GM12878 (cell line): ENCODE measurements around the gene ACSS1. TPM values are rescaled to one million over a fixed set of nuclear protein-coding genes. Genes with fewer than 3 reads are reported as not detected.

Experiments used
- BRCA1 ChIP-seq: IDR thresholded peaks from 2 replicates; pipeline ENCODE4 v1.6.1; 2011; ENCODE audit warnings: low read depth, low read length, improper control_type of control experiment
- DPF2 ChIP-seq: fragments of 450-650 bp; IDR thresholded peaks from 2 replicates; pipeline ENCODE4 v1.6.1; 2017; ENCODE audit warnings: mild to moderate bottlenecking
- FOXM1 ChIP-seq: IDR thresholded peaks from 2 replicates; pipeline ENCODE4 v1.6.1; 2012; ENCODE audit warnings: low read depth, mild to moderate bottlenecking, inconsistent platforms, low read length, moderate library complexity
- JUND ChIP-seq: IDR thresholded peaks from 2 replicates; pipeline ENCODE4 v1.6.1; 2012; ENCODE audit warnings: low read depth, mild to moderate bottlenecking, low read length, improper control_type of control experiment, moderate library complexity
- MTA3 ChIP-seq: IDR thresholded peaks from 2 replicates; pipeline ENCODE4 v1.6.1; 2012; ENCODE audit warnings: low read length, inconsistent platforms, borderline replicate concordance
- PAX8 ChIP-seq: fragments of 450-650 bp; IDR thresholded peaks from 2 replicates; pipeline ENCODE4 v1.6.1; 2017; ENCODE audit warnings: mild to moderate bottlenecking, moderate library complexity
- POLR2AphosphoS2 ChIP-seq: IDR thresholded peaks from 2 replicates; pipeline ENCODE4 v1.6.1; 2011; ENCODE audit warnings: low read depth, mild to moderate bottlenecking, low read length, improper control_type of control experiment, moderate library complexity
- POLR2AphosphoS5 ChIP-seq: IDR thresholded peaks from 2 replicates; pipeline ENCODE4 v1.6.1; 2011; ENCODE audit warnings: mild to moderate bottlenecking, low read length, inconsistent platforms
- RCOR1 ChIP-seq: conservative IDR thresholded peaks from 2 replicates; pipeline ENCODE4 v1.6.1; 2012; ENCODE audit warnings: low read depth, low read length, improper control_type of control experiment
- SMAD5 ChIP-seq: IDR thresholded peaks from 2 replicates; pipeline ENCODE4 v1.6.1; 2016; ENCODE audit warnings: antibody characterized with exemption, low read depth
- SMARCA5 ChIP-seq: fragments of 450-650 bp; IDR thresholded peaks from 2 replicates; pipeline ENCODE4 v1.6.1; 2017; ENCODE audit warnings: mild to moderate bottlenecking
- SUZ12 ChIP-seq: fragments of 200-600 bp; sonication (generic); IDR thresholded peaks from one replicate; pipeline ENCODE4 v1.6.1; 2018; ENCODE audit warnings: antibody characterized with exemption, mild to moderate bottlenecking; ENCODE audit not compliant: unreplicated experiment
- TAF1 ChIP-seq: IDR thresholded peaks from 2 replicates; pipeline ENCODE4 v1.6.1; 2011; ENCODE audit warnings: mild to moderate bottlenecking, low read depth, low read length, borderline replicate concordance
- TCF12 ChIP-seq: IDR thresholded peaks from 2 replicates; pipeline ENCODE4 v1.6.1; 2011; ENCODE audit warnings: low read depth, mild to moderate bottlenecking, low read length
- ZBED1 ChIP-seq: IDR thresholded peaks from 2 replicates; pipeline ENCODE4 v1.6.1; 2016; ENCODE audit warnings: borderline replicate concordance
- polyA plus RNA-seq, 11 experiments: library from polyadenylated mRNA; depleted of rRNA in 4 of 11; unstranded in 6 of 11; stranded (reverse) in 5 of 11; fragments of >200 nt; fragmentation: Nextera tagmentation in 4 of 11; fragmentation: Illumina TruSeq in 1 of 11; extraction: Ambion mirVana in 4 of 11; extraction: Trizol in 1 of 11; gene quantifications; 1 replicate in 1 of 11; 2 replicates in 10 of 11; pipeline versions ENCODE4 v1.2.1 to v1.2.3, GENCODE V29; 2011 to 2016; ENCODE audit warnings: inconsistent platforms in 2 of 11, missing spikeins in 2 of 11, low read depth in 1 of 11
- total RNA-seq, 4 experiments: library from RNA; depleted of rRNA in 3 of 4; stranded (reverse); fragments of >200 nt in 3 of 4; fragmentation: Illumina TruSeq in 1 of 4; extraction: Trizol in 1 of 4; gene quantifications; 2 replicates each; pipeline versions ENCODE4 v1.2.1 to v1.2.3, GENCODE V29; 2013 to 2021
- TF ChIP-seq, protein P1 (sequence below): IDR thresholded peaks from 2 replicates; pipeline ENCODE4 v1.6.1; 2011; ENCODE audit warnings: low read depth, mild to moderate bottlenecking, low read length, moderate library complexity, borderline replicate concordance; ENCODE audit errors: extremely low read depth
- TF ChIP-seq, protein P2 (sequence below): fragments of 450-650 bp; IDR thresholded peaks from 2 replicates; pipeline ENCODE4 v1.6.1; 2017; ENCODE audit warnings: mild to moderate bottlenecking, low read depth, inconsistent platforms; ENCODE audit not compliant: poor library complexity, severe bottlenecking
- TF ChIP-seq, protein P3 (sequence below): fragments of 150-350 bp; IDR thresholded peaks from 2 replicates; pipeline ENCODE4 v1.6.1; 2016; ENCODE audit warnings: low read depth, low read length
- TF ChIP-seq, protein P4 (sequence below): IDR thresholded peaks from 2 replicates; pipeline ENCODE4 v1.6.1; 2011; ENCODE audit warnings: borderline replicate concordance, low read depth, mild to moderate bottlenecking, moderate library complexity, low read length; ENCODE audit not compliant: insufficient read depth, poor library complexity, severe bottlenecking

The ACSS1 gene
- total and polyA plus RNA-seq, 10 of the 15 experiments (the other 5 are each of a cell fraction or from before 2014, with no cell fraction given), result 1.3 to 44.9 (median 31.1) TPM

DNA sequence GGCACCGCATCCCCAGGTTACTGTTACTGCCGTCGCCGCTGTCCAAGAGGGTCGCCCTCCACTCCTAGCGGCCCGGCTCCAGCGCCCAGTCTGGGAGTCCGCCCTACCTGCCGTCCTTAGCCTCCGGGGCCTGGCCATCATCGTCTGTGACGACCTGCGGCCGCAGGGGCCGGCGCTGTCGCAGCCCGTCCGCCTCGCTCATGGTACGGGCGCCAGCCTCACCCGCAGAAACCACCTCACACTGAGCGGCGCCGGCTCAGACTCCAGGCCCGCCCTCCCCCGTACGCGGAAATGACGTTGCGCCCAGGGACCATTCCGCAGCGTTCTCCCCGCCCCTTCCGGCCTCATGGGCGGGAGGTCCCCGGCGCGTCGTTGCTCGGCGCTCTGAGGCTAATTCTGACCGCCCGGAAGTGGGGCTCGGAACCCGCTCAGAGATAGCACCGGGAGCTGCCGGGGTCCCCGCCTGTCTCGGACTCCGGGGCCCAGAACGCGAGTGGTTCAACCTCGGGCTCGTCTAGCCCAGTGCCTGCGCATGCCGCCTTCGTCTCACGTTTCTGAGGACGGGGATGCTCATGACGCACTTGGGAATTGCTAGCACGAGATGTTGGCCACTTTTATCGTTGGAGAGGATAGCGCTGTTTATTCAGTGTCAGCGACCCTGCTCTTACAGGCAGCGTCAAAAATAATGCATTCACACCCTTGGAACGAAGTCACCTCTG lies 65.3 kb downstream of the ACSS1 start, which contains the start of gene APMAP (continued):
- TF ChIP-seq, protein P1, sequence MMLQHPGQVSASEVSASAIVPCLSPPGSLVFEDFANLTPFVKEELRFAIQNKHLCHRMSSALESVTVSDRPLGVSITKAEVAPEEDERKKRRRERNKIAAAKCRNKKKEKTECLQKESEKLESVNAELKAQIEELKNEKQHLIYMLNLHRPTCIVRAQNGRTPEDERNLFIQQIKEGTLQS, result no peak
- TF ChIP-seq JUND (no peak), SUZ12 (no peak), SMARCA5 (no peak), MTA3 (no peak), SMAD5 (peak; percentile 85), PAX8 (no peak), POLR2AphosphoS2 (peak; percentile 77; the same call in 1 of the 2 replicates), DPF2 (peak; percentile 50; the same call in 1 of the 2 replicates), FOXM1 (no peak), TAF1 (peak; percentile 89), TCF12 (no peak), RCOR1 (0 out of 2 replicates have a peak, but pooled peaks have one; percentile 58), BRCA1 (no peak), POLR2AphosphoS5 (peak; percentile 93), ZBED1 (no peak)
- TF ChIP-seq, protein P2, sequence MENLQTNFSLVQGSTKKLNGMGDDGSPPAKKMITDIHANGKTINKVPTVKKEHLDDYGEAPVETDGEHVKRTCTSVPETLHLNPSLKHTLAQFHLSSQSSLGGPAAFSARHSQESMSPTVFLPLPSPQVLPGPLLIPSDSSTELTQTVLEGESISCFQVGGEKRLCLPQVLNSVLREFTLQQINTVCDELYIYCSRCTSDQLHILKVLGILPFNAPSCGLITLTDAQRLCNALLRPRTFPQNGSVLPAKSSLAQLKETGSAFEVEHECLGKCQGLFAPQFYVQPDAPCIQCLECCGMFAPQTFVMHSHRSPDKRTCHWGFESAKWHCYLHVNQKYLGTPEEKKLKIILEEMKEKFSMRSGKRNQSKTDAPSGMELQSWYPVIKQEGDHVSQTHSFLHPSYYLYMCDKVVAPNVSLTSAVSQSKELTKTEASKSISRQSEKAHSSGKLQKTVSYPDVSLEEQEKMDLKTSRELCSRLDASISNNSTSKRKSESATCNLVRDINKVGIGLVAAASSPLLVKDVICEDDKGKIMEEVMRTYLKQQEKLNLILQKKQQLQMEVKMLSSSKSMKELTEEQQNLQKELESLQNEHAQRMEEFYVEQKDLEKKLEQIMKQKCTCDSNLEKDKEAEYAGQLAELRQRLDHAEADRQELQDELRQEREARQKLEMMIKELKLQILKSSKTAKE, result no peak
- TF ChIP-seq, protein P3, sequence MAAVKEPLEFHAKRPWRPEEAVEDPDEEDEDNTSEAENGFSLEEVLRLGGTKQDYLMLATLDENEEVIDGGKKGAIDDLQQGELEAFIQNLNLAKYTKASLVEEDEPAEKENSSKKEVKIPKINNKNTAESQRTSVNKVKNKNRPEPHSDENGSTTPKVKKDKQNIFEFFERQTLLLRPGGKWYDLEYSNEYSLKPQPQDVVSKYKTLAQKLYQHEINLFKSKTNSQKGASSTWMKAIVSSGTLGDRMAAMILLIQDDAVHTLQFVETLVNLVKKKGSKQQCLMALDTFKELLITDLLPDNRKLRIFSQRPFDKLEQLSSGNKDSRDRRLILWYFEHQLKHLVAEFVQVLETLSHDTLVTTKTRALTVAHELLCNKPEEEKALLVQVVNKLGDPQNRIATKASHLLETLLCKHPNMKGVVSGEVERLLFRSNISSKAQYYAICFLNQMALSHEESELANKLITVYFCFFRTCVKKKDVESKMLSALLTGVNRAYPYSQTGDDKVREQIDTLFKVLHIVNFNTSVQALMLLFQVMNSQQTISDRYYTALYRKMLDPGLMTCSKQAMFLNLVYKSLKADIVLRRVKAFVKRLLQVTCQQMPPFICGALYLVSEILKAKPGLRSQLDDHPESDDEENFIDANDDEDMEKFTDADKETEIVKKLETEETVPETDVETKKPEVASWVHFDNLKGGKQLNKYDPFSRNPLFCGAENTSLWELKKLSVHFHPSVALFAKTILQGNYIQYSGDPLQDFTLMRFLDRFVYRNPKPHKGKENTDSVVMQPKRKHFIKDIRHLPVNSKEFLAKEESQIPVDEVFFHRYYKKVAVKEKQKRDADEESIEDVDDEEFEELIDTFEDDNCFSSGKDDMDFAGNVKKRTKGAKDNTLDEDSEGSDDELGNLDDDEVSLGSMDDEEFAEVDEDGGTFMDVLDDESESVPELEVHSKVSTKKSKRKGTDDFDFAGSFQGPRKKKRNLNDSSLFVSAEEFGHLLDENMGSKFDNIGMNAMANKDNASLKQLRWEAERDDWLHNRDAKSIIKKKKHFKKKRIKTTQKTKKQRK, result no peak
- TF ChIP-seq, protein P4, sequence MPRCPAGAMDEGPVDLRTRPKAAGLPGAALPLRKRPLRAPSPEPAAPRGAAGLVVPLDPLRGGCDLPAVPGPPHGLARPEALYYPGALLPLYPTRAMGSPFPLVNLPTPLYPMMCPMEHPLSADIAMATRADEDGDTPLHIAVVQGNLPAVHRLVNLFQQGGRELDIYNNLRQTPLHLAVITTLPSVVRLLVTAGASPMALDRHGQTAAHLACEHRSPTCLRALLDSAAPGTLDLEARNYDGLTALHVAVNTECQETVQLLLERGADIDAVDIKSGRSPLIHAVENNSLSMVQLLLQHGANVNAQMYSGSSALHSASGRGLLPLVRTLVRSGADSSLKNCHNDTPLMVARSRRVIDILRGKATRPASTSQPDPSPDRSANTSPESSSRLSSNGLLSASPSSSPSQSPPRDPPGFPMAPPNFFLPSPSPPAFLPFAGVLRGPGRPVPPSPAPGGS, result no peak
